Muscle layer of duodenum (tissue), 2 donors: Measurements from ENCODE around the gene LRP5.

Experiments used
- H3K27ac ChIP-seq: one replicate; pipeline ENCODE4 v1.7.0; 2013; ENCODE audit warnings: mild to moderate bottlenecking, low read length
- H3K27me3 ChIP-seq: one replicate; pipeline ENCODE4 v1.7.0; 2013; ENCODE audit warnings: low read depth, mild to moderate bottlenecking, control low read depth, low read length
- H3K36me3 ChIP-seq, 2 donors: one replicate each; pipeline ENCODE4 v1.7.0; 2013; ENCODE audit warnings: low read length in 2 of 2, control low read depth in 1 of 2, mild to moderate bottlenecking in 1 of 2; ENCODE audit not compliant: insufficient read depth in 2 of 2, control insufficient read depth in 1 of 2
- H3K4me1 ChIP-seq, 2 donors: one replicate each; pipeline ENCODE4 v1.7.0; 2013; ENCODE audit warnings: low read length in 2 of 2, mild to moderate bottlenecking in 2 of 2, control low read depth in 1 of 2, moderate library complexity in 1 of 2; ENCODE audit not compliant: insufficient read depth in 2 of 2, control insufficient read depth in 1 of 2
- H3K4me3 ChIP-seq, 2 donors: one replicate each; pipeline ENCODE4 v1.7.0; 2013; ENCODE audit warnings: low read length in 2 of 2, low read depth in 1 of 2, mild to moderate bottlenecking in 1 of 2
- H3K9me3 ChIP-seq, 2 donors: one replicate each; pipeline ENCODE4 v1.7.0; 2013; ENCODE audit warnings: low read length in 2 of 2, control low read depth in 1 of 2, mild to moderate bottlenecking in 1 of 2; ENCODE audit not compliant: control insufficient read depth in 1 of 2
- donor health status: healthy.

The LRP5 gene

GRCh38 chr11:68406324-68407313 lies 94.2 kb downstream of the LRP5 start:
- Histone ChIP-seq H3K4me1 (no peaks in the 10 kb centered on the region), H3K4me3 (no peak overlapping the region), H3K9me3 (no peaks in the 10 kb centered on the region), H3K27me3 (no peaks in the 10 kb centered on the region), H3K27ac (no peak overlapping the region), H3K36me3 (peaks cover 19 to 42% of the 10 kb centered on the region in 2 donors)

GRCh38 chr11:68408512-68408911 lies 96.1 kb downstream of the LRP5 start:
- no peak overlapping the region for H3K27ac ChIP-seq
- H3K36me3 ChIP-seq = peaks cover 30 to 56% of the 10 kb centered on the region in 2 donors

GRCh38 chr11:68409748-68410344 lies 97.5 kb downstream of the LRP5 start:
- Histone ChIP-seq H3K9me3 (no peaks in the 10 kb centered on the region), H3K27ac (no peak overlapping the region), H3K36me3 (peaks cover 34 to 55% of the 10 kb centered on the region in 2 donors), H3K27me3 (no peaks in the 10 kb centered on the region), H3K4me3 (no peak overlapping the region), H3K4me1 (peaks cover 0 to 9% of the 10 kb centered on the region in 2 donors)

More at GRCh38 chr11:68408512-68408911, 96.1 kb downstream of the LRP5 start:
- H3K4me3 ChIP-seq = no peak overlapping the region
- no peaks in the 10 kb centered on the region for H3K27me3 ChIP-seq
- H3K4me1 ChIP-seq = peaks cover 0 to 8% of the 10 kb centered on the region in 2 donors
- no peaks in the 10 kb centered on the region for H3K9me3 ChIP-seq

- no peak overlapping the region for H3K4me3 ChIP-seq
- H3K36me3 ChIP-seq = peaks cover 39 to 60% of the 10 kb centered on the region in 2 donors
- no peak overlapping the region for H3K27ac ChIP-seq
- no peaks in the 10 kb centered on the region for H3K27me3 ChIP-seq
- H3K9me3 ChIP-seq = no peaks in the 10 kb centered on the region
- peaks cover 0 to 9% of the 10 kb centered on the region in 2 donors for H3K4me1 ChIP-seq
Measured at GRCh38 chr11:68411501-68411991, 99.2 kb downstream of the LRP5 start.

- H3K36me3 ChIP-seq = peaks cover 41 to 62% of the 10 kb centered on the region in 2 donors
- H3K27ac ChIP-seq = no peak overlapping the region
- H3K4me1 ChIP-seq = peaks cover 0 to 9% of the 10 kb centered on the region in 2 donors
Measured at GRCh38 chr11:68412593-68413475, 100.4 kb downstream of the LRP5 start.

GRCh38 chr11:68413591-68413999 lies 101.2 kb downstream of the LRP5 start:
- Histone ChIP-seq H3K9me3 (no peaks in the 10 kb centered on the region), H3K27me3 (no peaks in the 10 kb centered on the region), H3K4me1 (peaks cover 0 to 9% of the 10 kb centered on the region in 2 donors), H3K27ac (no peak overlapping the region), H3K4me3 (no peak overlapping the region), H3K36me3 (peaks cover 41 to 69% of the 10 kb centered on the region in 2 donors)

More at GRCh38 chr11:68412593-68413475, 100.4 kb downstream of the LRP5 start:
- H3K4me3 ChIP-seq = no peak overlapping the region
- H3K9me3 ChIP-seq = no peaks in the 10 kb centered on the region
- H3K27me3 ChIP-seq = no peaks in the 10 kb centered on the region

GRCh38 chr11:68414496-68415221 lies 102.3 kb downstream of the LRP5 start:
- Histone ChIP-seq H3K4me3 (no peak overlapping the region), H3K36me3 (peaks cover 41 to 71% of the 10 kb centered on the region in 2 donors), H3K9me3 (no peaks in the 10 kb centered on the region), H3K27me3 (no peaks in the 10 kb centered on the region), H3K4me1 (peaks cover 0 to 9% of the 10 kb centered on the region in 2 donors), H3K27ac (no peak overlapping the region)

- H3K9me3 ChIP-seq = no peaks in the 10 kb centered on the region
- no peak overlapping the region for H3K27ac ChIP-seq
- no peaks in the 10 kb centered on the region for H3K27me3 ChIP-seq
- H3K36me3 ChIP-seq = peaks cover 34 to 56% of the 10 kb centered on the region in 2 donors
- peaks cover 0 to 9% of the 10 kb centered on the region in 2 donors for H3K4me1 ChIP-seq
- H3K4me3 ChIP-seq = no peak overlapping the region
Measured at GRCh38 chr11:68416070-68416578, 103.7 kb downstream of the LRP5 start.

- H3K4me1 ChIP-seq = no peaks in the 10 kb centered on the region
- no peak overlapping the region for H3K27ac ChIP-seq
- no peak overlapping the region for H3K4me3 ChIP-seq
- H3K27me3 ChIP-seq = no peaks in the 10 kb centered on the region
- peaks cover 22 to 38% of the 10 kb centered on the region in 2 donors for H3K36me3 ChIP-seq
- no peaks in the 10 kb centered on the region for H3K9me3 ChIP-seq
Measured at GRCh38 chr11:68418648-68419047, 106.3 kb downstream of the LRP5 start.

- Histone ChIP-seq H3K36me3 (peaks cover 11 to 41% of the 10 kb centered on the region in 2 donors), H3K4me1 (no peaks in the 10 kb centered on the region), H3K4me3 (no peak overlapping the region), H3K27me3 (no peaks in the 10 kb centered on the region), H3K9me3 (no peaks in the 10 kb centered on the region), H3K27ac (no peak overlapping the region)
Measured at GRCh38 chr11:68420171-68420570, 107.8 kb downstream of the LRP5 start.
